Ecto neural progenitor cell (in vitro differentiated cells): ENCODE results near the gene RDH16.
"Not testable (repeated sequence)": the region's sequence is repeated elsewhere in the genome, so short reads cannot be mapped to it uniquely, and the experiment has no call there.

Source experiments
- DNase-seq: peaks from one replicate; pipeline ENCODE4 v3.0.0-alpha.2; 2018; ENCODE audit warnings: low spot score

RDH16 gene

DNA sequence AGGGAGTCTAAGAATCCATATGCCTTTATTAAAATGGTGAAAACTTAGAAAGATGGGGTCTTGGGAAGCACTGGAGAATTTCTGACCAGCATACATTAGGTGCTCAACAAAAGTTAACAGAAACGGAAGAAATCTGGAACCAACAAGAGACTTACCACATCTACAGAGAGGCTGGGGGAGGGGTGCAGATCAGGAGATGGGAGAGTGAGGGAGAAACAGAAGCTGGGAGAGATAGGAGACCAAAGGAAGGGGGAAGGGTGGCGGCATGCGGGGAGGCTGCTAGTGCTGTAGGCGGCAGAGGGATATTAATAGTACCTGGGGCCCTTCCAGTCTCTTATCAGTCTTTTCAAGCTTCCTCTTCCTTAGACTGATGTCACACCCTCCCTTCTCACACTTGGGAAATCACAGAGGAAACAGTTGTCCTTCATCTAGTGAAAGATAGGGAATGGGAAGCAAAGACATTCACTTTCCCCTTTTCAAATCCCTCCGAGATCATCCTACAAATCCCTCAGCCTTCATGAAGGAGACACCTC, 30.9 kb upstream of the RDH16 start:
- DNase-seq, result peak; percentile 35

DNA sequence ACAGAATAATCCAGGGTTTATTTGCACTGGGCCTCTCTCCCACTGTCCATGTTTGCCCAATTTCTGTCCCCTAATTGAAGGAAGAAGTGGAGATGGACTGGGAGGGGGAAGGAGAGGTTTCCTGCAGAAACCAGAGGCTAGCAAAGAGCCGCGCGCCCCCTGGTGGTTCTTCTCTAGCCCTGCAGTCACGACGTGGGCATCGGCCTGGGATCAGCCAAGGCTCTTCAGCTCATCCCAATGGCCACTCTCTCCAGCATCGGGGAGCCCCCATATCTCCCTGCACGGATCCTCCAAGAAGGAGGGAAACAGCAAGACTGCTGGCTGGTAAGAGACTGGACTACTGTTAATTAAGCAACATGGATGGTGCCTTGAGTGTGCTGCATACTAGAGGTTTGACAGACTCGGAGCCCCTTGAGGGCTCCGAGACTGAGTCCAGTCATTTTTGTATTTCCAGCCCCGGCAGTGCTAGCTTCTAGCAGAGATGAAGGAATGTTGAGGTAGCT, 30.2 kb upstream of the RDH16 start:
- DNase-seq, result peak; percentile 94

DNA sequence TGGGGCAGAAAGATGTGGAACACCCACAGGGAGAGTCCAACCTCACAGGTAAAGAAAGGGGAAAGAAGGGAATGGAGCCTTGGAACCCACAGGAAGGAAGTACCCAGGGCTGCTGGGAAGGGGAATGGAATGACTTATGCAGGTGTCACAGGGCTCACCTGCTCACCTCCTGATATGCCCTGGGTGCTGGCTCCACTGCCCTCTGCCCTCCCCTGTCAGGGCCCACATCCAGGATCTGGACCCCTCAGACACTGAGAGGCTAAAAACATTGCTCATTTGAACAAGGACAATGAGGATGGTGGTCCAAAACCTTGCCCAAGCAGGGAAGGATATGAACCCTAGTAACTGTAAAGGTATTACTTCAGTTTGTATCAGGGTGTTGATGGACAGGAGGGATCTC, 29.6 kb upstream of the RDH16 start:
- no peak for DNase-seq

DNA sequence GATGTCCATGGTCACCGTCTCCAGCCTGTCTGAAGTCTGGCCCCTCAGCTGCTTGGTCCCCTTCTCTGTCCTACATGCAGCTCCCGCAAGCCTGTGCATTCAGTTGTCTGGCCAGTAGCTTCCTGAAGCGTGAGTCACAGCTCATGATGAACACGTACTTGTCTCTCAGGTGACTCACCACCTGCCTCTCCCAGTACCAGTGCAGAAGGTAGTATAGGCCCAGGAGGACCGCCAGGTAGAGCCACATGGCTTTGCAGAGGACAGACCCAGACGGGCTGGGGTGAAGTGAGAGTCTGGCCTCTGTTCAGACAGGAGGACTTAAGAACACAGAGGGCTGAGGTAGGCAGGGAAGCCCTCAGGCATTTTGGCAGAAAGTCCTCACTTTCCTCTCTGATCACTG, 28.3 kb upstream of the RDH16 start:
- not testable (repeated sequence) for DNase-seq

DNA sequence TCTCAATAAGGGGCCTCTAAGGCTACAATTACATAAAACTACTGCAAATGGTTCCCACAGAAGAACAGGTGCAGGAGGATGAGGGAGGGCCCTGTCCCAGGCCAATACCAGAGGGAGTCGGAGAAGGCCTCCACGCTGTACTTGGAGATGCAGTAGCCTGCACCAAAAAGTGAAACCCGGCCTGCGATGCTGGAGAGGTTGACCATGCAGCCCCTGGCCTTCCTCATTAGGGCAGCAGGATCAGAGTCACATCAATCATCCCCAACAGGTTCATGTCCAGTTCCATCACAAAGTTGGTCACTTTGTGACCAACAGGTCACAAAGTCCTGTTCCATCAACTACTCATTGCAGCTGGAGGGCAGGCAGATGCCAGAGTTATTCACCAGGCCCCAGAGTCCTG, 26.0 kb upstream of the RDH16 start:
- DNase-seq, result peak; percentile 25

DNA sequence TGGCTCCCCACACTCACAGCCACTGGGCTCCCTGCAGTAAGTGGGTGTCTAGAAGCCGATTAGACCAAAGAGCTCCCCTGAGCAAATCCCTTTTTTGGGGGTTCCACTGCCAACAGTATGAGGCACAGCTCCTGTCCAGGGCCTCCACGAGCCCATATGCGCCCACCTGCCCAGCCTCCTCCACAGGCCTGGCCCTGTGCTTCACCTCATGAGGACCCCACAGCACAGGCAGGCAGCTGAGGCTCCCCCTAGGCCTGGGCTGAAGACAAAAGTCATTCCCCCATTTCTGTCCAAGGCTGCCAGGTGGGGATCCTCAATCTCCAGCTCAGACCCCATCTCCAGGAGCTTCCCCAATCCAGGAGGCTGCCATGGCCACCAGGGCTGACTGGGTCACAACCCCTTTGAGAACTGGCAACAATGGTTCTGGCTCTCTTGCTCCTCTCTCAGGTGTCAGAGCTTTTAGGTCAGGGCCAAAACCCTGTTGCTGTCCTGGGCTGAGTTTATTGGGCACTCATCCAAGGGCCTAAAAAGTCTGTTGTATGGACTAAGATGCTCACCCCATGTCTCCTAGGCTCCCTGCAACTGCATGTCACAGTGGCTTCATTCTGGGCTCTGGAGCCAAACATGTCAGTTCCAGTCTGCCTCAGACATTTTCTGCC, 25.3 kb upstream of the RDH16 start:
- peak; percentile 35 for DNase-seq

DNA sequence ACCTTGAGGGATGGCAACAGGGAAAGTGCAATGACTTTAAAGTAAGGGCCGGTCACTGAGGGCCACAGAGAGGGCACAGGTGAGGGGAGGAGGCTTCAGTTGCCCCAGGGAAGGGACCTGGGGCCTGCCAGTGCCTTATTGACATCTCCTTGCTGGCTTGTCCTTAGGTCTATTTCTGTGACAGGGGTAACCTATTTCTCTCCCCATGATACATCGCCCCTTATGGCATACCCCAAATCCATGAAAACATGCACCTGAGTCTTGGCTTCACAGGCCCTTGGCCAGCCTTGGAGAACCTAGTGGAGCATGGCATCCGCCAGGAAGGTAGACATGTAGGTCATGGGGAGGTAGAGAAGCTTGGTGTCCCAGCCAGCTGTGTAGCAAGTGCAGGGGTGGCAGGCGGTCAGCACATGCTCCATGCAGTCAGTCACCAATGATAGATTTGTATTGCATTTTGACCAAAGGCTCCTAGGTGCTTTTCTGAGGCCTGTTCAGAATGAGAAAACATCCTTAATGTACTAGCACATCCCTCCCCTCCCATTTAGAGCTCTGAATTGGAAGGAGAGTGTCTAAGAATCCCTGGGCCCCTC, 23.6 kb upstream of the RDH16 start:
- DNase-seq, result peak; percentile 22

DNA sequence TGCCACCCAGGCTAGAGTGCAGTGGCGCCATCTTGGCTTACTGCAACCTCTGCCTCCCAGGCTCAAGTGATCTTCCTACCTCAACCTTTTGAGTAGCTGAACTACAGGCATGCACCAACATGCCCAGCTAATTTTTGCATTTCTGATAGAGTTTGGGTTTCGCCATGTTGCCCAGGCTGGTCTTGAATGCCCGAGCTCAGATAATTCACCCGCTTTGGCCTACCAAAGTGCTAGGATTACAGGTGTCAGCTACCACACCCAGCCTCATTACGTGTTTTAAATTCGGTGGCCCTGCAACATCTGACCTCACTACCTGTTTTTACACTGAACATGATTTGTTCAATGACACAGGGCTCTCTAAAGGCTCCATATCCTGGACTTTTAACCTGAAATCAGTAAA, 22.9 kb upstream of the RDH16 start:
- peak; percentile 26 for DNase-seq

DNA sequence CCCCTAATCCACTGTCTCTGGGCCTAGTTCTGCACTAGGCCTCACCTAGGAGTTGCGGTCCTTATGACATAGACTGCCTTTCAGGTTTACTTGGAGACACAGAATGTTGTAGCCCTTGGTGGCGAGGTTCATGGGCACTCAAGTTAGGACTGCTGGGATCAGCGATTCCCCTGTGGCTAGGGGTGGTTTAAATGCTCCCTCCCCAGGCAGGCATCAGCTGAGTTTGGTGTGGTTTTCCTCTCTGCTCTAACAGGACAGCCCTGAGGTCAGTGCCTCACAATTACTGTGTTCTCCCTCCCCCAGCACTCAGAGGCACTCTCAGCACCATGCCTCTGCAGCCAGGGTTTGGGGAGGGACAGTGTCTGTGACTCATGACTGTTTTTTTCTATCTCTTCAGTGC, 22.2 kb upstream of the RDH16 start:
- DNase-seq, result peak; percentile 38

DNA sequence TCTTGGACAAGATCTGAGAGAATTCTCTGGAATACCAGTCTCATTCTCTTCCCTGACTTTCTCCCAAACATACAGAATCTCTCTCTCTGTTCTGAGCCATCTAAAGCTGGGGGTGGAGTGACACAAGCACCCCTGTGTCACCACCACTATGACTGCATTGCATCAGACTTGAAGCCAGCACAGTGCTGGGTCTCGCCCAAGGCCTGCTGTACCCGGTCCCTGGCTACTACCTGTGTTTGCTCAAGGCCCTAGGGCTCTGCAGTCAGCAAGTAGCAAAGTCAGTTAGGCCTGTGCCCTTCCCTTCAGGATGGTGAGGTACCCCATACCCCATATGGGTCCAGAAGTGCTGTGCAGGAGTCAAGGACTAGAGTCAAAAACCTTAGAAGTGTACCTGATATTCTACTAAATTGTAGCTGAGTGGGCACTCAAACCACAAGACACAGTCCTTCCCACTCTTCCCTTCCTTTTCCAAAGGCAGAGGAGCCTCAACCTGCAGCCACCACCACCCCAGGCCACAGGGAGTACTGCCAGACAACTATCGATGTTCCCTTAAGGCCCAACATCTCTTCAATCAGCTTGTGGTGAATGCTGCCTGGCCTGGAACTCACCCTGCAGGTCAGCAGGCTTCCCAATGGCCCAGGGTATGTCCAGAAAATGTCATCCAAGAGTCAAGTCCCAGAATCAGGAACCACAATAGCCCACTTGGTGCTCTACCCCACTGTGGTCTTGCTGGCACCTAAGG, 21.2 kb upstream of the RDH16 start:
- DNase-seq, result peak; percentile 28

DNA sequence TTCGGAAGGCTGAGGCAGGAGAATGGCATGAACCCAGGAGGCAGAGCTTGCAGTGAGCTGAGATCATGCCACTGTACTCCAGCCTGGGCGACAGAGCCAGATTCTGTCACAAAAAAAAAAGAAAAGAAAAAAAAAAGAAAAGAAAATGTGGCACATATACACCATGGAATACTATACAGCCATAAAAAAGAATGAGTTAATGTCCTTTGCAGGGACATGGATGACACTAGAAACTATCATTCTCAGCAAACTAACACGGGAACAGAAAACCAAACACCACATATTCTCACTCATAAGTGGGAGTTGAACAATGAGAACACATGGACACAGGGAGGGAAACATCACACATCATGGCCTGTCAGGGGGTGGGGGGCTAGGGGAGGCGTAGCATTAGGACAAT, 20.0 kb upstream of the RDH16 start:
- not testable (repeated sequence) for DNase-seq

DNA sequence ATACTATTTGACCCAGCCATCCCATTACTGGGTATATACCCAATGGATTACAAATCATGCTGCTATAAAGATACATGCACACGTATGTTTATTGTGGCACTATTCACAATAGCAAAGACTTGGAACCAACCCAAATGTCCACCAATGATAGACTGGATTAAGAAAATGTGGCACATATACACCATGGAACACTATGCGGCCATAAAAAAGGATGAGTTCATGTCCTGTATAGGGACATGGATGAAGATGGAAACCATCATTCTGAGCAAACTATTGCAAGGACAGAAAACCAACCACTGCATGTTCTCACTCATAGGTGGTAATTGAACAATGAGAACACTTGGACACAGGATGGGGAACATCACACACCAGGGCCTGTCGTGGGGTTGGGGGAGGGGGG, 16.8 kb upstream of the RDH16 start:
- DNase-seq, result not testable (repeated sequence)

DNA sequence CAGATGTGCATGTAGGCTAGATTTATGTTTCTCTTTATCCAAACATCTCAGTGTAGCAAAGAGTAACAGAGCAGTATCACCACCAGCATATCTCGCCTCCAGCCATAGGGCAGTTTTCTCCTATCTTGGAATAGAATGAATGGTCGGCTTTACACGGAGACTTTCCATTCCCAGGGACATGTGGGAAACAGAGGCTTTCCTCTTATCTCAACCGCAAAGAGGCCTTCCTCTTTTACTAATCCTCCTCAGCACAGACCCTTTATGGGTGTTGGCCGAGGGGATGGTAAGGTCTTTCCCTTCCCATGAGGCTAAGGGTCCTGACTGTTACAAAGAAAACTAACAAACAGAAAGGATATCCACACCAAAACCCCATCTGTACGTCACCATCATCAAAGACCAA, 11.5 kb upstream of the RDH16 start:
- peak; percentile 20 for DNase-seq

DNA sequence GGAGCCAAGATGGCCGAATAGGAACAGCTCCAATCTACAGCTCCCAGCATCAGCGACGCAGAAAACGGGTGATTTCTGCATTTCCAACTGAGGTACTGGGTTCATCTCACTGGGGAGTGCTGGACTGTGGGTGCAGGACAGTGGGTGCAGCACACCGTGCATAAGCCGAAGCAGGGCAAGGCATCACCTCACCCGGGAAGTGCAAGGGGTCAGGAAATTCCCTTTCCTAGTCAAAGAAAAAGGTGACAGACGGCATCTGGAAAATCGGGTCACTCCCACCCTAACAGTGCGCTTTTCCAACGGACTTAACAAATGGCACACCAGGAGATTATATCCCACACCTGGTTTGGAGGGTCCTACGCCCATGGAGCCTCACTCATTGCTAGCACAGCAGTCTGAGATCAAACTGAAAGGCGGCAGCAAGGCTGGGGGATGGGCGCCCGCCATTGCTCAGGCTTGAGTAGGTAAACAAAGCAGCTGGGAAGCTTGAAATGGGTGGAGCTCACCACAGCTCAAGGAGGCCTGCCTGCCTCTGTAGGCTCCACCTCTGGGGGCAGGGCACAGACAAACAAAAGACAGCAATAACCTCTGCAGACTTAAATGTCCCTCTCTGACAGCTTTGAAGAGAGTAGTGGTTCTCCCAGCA, 8.7 kb upstream of the RDH16 start:
- peak; percentile 20 for DNase-seq

DNA sequence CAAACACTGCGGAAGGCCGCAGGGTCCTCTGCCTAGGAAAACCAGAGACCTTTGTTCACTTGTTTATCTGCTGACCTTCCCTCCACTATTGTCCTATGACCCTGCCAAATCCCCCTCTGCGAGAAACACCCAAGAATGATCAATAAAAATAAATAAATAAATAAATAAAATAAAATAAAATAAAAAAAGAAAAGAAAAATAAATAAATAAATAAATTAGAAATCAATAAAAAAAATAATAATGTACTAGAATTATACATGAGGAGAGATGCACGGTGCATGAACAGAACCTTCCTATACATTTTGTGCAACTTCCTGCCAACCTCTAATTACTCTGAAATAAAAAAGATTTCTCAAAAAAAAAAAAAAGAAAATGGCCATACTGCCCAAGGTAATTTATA, 7.7 kb upstream of the RDH16 start:
- not testable (repeated sequence) for DNase-seq

DNA sequence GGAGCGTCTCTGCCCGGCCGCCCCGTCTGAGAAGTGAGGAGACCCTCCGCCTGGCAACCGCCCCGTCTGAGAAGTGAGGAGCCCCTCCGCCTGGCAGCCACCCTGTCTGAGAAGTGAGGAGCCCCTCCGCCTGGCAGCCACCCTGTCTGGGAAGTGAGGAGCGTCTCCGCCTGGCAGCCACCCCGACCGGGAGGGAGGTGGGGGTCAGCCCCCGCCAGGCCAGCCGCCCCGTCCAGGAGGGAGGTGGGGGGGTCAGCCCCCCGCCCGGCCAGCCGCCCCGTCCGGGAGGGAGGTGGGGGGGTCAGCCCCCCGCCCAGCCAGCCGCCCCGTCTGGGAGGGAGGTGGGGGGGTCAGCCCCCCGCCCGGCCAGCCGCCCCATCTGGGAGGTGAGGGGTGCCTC, 6.1 kb upstream of the RDH16 start:
- DNase-seq, result not testable (repeated sequence)

DNA sequence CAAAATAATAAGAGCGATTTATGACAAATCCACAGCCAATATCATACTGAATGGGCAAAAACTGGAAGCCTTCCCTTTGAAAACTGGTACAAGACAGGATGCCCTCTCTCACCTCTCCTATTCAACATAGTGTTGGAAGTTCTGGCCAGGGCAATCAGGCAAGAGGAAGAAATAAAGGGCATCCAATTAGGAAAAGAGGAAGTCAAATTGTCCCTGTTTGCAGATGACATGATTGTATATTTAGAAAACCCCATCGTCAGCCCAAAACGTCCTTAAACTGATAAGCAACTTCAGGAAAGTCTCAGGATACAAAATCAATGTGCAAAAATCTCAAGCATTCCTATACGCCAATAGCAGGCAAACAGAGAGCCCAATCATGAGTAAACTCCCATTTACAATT, 4.8 kb upstream of the RDH16 start:
- not testable (repeated sequence) for DNase-seq

DNA sequence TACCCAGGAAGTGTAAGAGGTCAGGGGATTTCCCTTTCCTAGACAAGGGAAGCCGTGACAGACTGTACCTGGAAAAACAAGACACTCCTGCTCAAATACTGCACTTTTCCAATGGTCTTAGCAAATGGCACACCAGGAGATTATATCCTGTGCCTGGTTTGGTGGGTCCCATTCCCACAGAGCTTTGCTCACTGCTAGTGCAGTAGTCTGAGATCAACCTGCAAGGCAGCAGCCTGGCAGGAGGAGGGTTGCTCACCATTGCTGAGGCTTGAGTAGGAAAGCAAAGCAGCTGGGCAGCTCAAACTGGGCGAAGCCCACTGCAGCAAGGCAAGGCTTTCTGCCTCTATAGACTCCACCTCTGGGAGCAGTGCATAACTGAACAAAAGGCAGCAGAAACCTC, 1.0 kb upstream of the RDH16 start:
- DNase-seq, result peak; percentile 30

DNA sequence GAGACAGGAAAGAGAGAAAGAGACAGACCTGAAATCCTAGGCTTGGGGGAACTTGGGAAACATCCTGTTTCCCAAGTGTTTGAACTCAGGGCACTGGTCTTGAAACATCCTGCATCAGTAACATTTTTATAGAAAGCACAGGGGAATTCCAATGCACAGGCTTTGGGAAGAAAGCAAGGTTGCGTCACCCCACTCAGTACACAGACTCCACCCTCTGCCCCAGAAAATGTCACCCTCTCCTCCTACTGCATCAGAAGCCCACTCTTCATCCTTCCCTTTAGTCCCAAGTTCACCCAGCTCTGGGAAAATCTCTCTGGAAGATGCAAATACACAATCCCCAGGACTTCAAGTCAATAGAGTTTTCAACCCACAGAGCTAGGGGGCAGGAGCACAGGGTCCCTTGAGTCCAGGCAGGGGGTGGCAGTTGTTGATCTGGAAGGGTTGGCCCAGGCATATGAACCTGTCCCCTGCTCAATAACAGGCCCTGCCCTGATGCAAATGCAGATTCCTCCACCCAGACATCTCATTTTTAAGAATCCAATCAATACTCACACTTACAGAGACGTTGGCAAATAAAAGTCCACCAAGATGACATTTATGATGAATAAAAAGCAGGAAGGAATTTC, 1.7 kb downstream of the RDH16 start:
- peak; percentile 15 for DNase-seq

DNA sequence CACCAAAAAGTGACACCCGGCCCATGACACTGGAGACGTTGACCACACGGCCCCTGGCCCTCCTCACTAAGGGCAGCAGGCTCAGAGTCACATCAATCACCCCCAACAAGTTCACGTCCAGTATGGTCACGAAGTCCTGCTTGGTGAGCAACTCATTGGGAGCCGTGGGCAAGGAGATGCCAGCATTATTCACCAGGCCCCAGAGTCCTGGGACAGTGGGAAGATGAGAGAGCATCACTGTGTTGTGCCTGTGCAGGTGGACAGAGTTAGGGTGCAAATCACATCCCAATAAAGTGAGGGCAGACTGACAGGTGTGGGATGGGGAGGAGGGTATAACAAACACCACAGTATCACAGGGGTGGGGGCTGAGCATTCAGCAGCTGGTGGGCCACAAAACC, 2.5 kb downstream of the RDH16 start:
- no peak for DNase-seq

DNA sequence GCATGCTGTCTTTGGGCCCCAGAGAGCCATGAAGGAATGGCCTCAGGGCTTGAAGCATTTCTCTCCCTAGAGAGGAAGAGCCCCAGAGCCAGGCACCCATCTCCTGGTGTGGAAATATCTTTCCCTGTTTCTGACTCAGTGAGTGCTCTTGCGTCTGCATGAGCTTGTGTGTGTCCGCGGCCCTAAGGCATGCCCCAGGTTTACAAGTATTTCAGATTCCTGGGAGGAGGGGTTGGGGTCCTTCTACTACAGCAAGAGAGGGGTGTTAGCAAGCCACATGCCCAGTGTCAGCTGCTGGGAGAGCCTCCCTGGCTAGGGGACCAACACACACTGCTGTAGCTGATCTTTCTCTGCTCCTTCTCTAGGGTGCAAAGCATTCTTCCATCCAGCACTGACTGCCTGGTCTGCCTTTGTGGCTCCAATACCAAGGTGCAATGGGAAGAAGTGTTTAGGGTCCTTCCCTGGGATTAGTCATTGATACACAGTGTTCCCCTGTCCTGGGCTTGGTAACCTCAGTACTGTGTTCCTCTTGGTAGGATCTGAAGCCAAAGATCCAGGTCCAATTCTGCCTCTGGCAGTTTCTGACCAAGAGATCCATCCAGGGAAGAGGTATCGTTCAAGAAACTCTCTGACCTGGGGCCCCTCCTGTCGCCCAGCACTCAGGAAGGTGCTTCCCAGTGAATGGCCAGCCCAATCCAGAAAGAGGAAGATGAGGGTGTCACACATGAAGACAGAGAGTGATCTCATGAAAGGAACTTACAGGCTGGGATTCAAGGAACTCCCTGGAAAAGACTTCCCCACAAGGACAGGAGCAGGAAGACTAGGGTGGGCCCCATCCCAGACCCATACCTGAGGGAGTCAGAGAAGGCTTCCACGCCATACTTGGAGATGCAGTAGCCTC, 3.1 kb downstream of the RDH16 start:
- DNase-seq, result no peak
